Activated CD8-positive, alpha-beta T cell treated with anti-CD3 and anti-CD28 coated beads for 36 hours (primary cell): ENCODE data around the gene KEAP1. TPM values are rescaled to one million over a fixed set of nuclear protein-coding genes. Genes with fewer than 3 reads are reported as not detected.

Source experiments
- ATAC-seq: fragments of 200-7000 bp; cut with Tn5 transposase; one replicate; pipeline ENCODE4 v1.10.0; 2021; ENCODE audit warnings: mild to moderate bottlenecking, moderate library complexity
- CTCF ChIA-PET: fragments of 350-600 bp; sonication (Branson Sonifier 250); formaldehyde crosslinking; loops from one replicate; lab custom pipeline; 2021; ENCODE audit warnings: antibody characterized with exemption; lab: Charles Lee
- POLR2A ChIA-PET: fragments of 350-600 bp; sonication (Branson Sonifier 250); formaldehyde crosslinking; loops from one replicate; lab custom pipeline; 2021; ENCODE audit warnings: antibody characterized with exemption; lab: Charles Lee
- DNase-seq: peaks from one replicate; pipeline ENCODE4 v3.0.0-alpha.2; 2020
- H3K27ac Mint-ChIP-seq: one replicate; pipeline ENCODE4 v1.8.0; 2021; ENCODE audit warnings: mild to moderate bottlenecking, mixed read lengths
- H3K27me3 Mint-ChIP-seq: one replicate; pipeline ENCODE4 v1.8.0; 2021; ENCODE audit warnings: mixed read lengths
- H3K36me3 Mint-ChIP-seq: one replicate; pipeline ENCODE4 v1.8.0; 2021; ENCODE audit warnings: low read depth, mixed read lengths
- H3K4me1 Mint-ChIP-seq: one replicate; pipeline ENCODE4 v1.8.0; 2021; ENCODE audit warnings: low read depth, mixed read lengths
- H3K4me3 Mint-ChIP-seq: one replicate; pipeline ENCODE4 v1.8.0; 2021; ENCODE audit warnings: mild to moderate bottlenecking, moderate library complexity, mixed read lengths
- H3K9me3 Mint-ChIP-seq: one replicate; pipeline ENCODE4 v1.8.0; 2021; ENCODE audit warnings: mixed read lengths
- intact Hi-C: fragments of 100-400 bp; cut with micrococcal nuclease; formaldehyde crosslinking; loops from one replicate; pipeline ENCODE4 v1.10.0; 2022
- total RNA-seq, 2 experiments: library from RNA; stranded (reverse); gene quantifications; one replicate each; pipeline ENCODE4 v1.2.3, GENCODE V29; 2021
- TF ChIP-seq, protein P1 (sequence below): fragments of 200-600 bp; IDR thresholded peaks from one replicate; pipeline ENCODE4 v1.8.0; 2022; ENCODE audit warnings: antibody characterized with exemption, mild to moderate bottlenecking

The KEAP1 gene
- total RNA-seq, 2 experiments from 2014 or later: 44.7 to 55.0 TPM

DNA sequence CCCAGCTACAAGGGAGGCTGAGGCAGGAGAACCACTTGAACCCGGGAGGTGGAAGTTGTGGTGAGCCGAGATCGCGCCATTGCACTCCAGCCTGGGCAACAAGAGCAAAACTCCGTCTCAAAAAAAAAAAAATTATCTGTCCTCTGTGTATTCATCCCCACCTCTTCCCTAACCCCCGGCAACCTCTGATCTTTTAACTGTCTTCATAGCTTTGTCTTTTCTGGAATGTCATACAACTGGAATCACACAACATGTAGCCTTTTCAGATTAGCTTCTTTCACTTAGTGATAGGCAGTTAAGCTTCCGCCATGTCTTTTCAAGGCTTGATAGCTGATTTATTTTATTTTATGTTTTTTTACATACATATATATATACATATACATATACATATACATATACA is 22.5 kb upstream of the KEAP1 start:
- H3K4me1 Mint-ChIP-seq: no peaks in the 10 kb centered on the region
- H3K27ac Mint-ChIP-seq: no peak overlapping the region
- no peaks in the 10 kb centered on the region for H3K27me3 Mint-ChIP-seq
- TF ChIP-seq, protein P1, sequence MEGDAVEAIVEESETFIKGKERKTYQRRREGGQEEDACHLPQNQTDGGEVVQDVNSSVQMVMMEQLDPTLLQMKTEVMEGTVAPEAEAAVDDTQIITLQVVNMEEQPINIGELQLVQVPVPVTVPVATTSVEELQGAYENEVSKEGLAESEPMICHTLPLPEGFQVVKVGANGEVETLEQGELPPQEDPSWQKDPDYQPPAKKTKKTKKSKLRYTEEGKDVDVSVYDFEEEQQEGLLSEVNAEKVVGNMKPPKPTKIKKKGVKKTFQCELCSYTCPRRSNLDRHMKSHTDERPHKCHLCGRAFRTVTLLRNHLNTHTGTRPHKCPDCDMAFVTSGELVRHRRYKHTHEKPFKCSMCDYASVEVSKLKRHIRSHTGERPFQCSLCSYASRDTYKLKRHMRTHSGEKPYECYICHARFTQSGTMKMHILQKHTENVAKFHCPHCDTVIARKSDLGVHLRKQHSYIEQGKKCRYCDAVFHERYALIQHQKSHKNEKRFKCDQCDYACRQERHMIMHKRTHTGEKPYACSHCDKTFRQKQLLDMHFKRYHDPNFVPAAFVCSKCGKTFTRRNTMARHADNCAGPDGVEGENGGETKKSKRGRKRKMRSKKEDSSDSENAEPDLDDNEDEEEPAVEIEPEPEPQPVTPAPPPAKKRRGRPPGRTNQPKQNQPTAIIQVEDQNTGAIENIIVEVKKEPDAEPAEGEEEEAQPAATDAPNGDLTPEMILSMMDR: no peak
- ChIA-PET CTCF (interaction anchor here (1.0 to 3.0 kb wide), 2 partner anchors 14 to 56 kb away, joined by 4 to 7 read pairs; no protein-coding TSS in a partner anchor), POLR2A (interaction anchor here (1.0 kb wide), 1 partner anchor 9 kb away, joined by 5 read pairs; no protein-coding TSS in a partner anchor)
- intact Hi-C loops: no loop called here
- ATAC-seq (no peak), DNase-seq (no peak)
- H3K9me3 Mint-ChIP-seq: no peaks in the 10 kb centered on the region
- H3K36me3 Mint-ChIP-seq: no peaks in the 10 kb centered on the region
- no peak overlapping the region for H3K4me3 Mint-ChIP-seq

DNA sequence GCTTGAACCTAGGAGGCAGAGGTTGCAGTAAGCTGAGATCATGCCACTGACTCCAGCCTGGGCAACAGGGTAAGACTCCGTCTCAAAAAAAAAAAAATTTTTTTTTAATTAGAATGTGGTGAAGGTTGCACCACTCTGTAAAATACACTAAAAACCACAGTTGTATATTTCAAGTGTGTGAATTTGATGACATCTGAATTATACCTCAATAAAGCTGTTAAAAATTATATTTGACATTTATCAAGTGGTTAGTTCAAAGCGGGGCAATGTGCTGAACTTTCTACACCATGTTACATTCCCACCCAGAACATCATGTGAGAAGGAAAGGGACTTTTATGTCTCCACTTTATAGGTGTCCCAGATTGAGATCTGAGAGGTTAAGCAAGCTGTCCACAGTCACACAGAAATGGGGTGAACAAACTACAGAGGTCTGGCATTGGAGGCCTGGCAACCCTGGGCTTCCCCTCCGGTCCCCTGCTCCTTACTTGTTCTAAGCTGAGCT is 20.0 kb upstream of the KEAP1 start:
- peak; percentile 20 for ATAC-seq
- DNase-seq: no peak
- Mint-ChIP-seq H3K4me1 (peaks cover 14% of the 10 kb centered on the region), H3K27ac (no peak overlapping the region), H3K4me3 (no peak overlapping the region), H3K9me3 (no peaks in the 10 kb centered on the region), H3K36me3 (no peaks in the 10 kb centered on the region), H3K27me3 (peaks cover 17% of the 10 kb centered on the region)
- intact Hi-C loops: no loop called here
- CTCF ChIA-PET: interaction anchor here (1.0 to 3.0 kb wide), 4 partner anchors 11 to 194 kb away, joined by 3 to 7 read pairs (median 3); no protein-coding TSS in a partner anchor
- TF ChIP-seq, protein P1: no peak
- POLR2A ChIA-PET: interaction anchor here (1.4 kb wide), 1 partner anchor 29 kb away, joined by 5 read pairs; no protein-coding TSS in a partner anchor

DNA sequence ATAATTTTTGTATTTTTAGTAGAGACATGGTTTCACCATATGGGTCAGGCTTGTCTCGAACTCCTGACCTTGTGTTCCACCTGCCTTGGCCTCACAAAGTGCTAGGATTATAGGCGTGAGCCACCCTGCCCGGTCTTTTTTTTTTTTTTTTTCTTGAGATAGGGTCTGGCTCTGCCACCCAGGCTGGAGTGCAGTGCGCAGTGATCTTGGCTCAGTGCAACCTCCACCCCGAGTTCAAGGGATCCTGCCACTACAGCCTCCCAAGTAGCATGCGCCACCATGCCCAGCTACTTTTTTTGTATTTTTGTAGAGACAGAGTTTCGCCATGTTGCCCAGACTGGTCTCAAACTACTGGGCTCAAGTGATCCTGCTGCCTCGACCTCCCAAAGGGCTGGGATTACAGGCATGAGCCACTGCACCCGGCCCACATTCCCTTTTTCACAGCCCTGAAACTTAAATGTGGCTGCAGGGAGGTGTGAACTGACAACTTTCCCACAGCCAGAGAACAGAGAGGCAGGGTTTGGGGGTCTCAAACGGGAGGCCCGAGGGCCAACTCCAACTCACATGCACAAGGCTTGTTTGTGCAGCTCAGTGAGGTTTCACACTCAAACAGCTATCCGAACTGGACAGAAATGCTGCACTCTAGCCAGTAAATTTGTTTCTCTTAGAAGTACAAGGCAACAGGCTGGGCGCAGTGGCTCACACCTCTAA is 18.5 kb upstream of the KEAP1 start:
- H3K9me3 Mint-ChIP-seq: no peaks in the 10 kb centered on the region
- ChIA-PET POLR2A (interaction anchor here (1.5 kb wide), 1 partner anchor 46 kb away, joined by 4 read pairs; no protein-coding TSS in a partner anchor), CTCF (no interaction called here)
- peaks cover 24% of the 10 kb centered on the region for H3K27me3 Mint-ChIP-seq
- TF ChIP-seq, protein P1: no peak
- DNase-seq: no peak
- no peak for ATAC-seq
- intact Hi-C loops: no loop called here
- H3K36me3 Mint-ChIP-seq: no peaks in the 10 kb centered on the region
- H3K27ac Mint-ChIP-seq: no peak overlapping the region
- H3K4me1 Mint-ChIP-seq: peaks cover 19% of the 10 kb centered on the region
- no peak overlapping the region for H3K4me3 Mint-ChIP-seq

DNA sequence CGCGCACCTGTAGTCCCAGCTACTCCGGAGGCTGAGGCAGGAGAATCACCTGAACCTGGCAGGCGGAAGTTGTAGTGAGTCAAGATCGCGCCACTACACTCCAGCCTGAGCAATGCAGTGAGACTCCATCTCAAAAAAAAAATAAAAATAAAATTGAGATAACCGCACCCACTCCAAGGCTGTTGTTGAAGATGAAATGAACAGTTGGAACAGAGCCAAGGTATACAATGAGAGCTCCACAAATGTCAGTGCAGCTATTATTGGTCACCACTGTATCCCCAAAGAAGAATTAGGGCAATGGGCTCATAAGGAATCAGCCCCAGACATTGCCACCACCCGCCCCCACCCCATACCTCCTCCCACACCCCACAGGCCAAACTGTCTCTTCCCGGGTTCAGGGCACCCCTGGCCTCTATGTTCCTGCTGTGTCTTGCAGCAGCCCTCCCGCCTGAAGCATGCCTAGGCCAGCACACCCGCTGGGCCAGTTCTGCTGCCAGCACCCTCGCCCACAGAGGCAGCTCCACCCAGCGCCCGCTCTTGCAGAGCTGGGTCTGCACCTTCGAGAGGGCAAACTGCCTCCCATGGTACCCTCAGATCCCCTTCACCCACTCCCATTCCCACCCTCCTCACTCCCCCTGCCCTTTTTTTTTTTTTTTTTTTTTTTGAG is 17.6 kb upstream of the KEAP1 start:
- peaks cover 29% of the 10 kb centered on the region for H3K27me3 Mint-ChIP-seq
- no peak overlapping the region for H3K4me3 Mint-ChIP-seq
- H3K36me3 Mint-ChIP-seq: no peaks in the 10 kb centered on the region
- intact Hi-C loops: no loop called here
- peaks cover 19% of the 10 kb centered on the region for H3K4me1 Mint-ChIP-seq
- no peak for DNase-seq
- H3K9me3 Mint-ChIP-seq: no peaks in the 10 kb centered on the region
- H3K27ac Mint-ChIP-seq: no peak overlapping the region
- POLR2A ChIA-PET: interaction anchor here (1.5 kb wide), 1 partner anchor 46 kb away, joined by 4 read pairs; no protein-coding TSS in a partner anchor
- ATAC-seq: no peak
- CTCF ChIA-PET: interaction anchor here (1.0 to 1.2 kb wide), 2 partner anchors 10 to 81 kb away, joined by 3 to 4 read pairs; no protein-coding TSS in a partner anchor
- TF ChIP-seq, protein P1: no peak
